ENCODE measurements around the gene CD33. TPM values are rescaled to one million over a fixed set of nuclear protein-coding genes. Genes with fewer than 3 reads are reported as not detected.
"Not testable (repeated sequence)": the region's sequence is repeated elsewhere in the genome, so short reads cannot be mapped to it uniquely, and the experiment has no call there.

CD33 gene
- total RNA-seq, result 32.0 TPM
- long read RNA-seq, transcript CD33-201 (7 exons, 1,444 nt), result major isoform, 9 of 26 reads
- long read RNA-seq, partial matches to known transcripts, result 14 of 26 reads
- long read RNA-seq, other reads (novel, unspliced or antisense), result 3 of 26 reads

DNA sequence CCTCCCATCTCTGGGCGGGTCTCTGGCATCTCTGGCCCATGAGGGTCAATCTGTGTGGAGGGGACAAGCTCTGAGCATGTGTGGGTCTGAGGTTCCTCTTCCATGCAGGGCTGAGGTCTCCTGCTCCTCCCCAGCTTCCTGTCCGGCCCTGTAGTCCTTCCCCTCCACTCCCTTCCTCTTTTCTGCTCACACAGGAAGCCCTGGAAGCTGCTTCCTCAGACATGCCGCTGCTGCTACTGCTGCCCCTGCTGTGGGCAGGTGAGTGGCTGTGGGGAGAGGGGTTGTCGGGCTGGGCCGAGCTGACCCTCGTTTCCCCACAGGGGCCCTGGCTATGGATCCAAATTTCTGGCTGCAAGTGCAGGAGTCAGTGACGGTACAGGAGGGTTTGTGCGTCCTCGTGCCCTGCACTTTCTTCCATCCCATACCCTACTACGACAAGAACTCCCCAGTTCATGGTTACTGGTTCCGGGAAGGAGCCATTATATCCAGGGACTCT is at the start of gene CD33:
TSS of gene CD33 (plus strand) at position 183 of the 496 bp plus-strand sequence. CDS start at position 222, 39 bp downstream.
- Histone ChIP-seq H3K27ac (peak within 1 kb of the TSS; percentile 34), H3K4me3 (peak within 1 kb of the TSS; percentile 43)
- H3K36me3 ChIP-seq; H3K27me3 ChIP-seq (ENCODE audit: low read depth); intact Hi-C loops (cut with DNase I); H3K4me1 ChIP-seq; H3K9me3 ChIP-seq: not testable (repeated sequence)
- peak; percentile 67 for DNase-seq
- peak; percentile 83 to 93 for ATAC-seq

DNA sequence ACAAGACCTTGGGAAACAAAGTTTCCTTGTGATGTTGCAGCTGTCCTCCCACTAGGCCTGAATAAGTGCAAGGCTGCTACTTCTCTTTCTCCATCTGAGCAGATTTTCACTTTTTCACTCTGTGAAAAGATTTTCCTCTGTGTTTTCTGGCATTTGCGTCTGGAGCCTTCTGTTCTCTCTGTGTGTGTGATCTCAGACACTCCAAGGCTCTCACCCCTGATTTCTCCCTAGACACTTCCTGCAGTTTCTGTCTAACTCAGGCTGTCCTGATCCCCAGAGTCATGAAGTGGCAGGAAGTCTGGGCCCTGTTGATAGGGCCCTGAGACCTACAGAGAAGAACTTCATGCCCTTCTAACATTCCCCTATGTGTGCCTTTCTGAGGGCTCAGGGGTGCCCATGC is 45.6 kb upstream of the CD33 start:
- peaks cover 22% of the 10 kb centered on the region for H3K27me3 ChIP-seq (ENCODE audit: low read depth)
- TF ChIP-seq, protein P1, sequence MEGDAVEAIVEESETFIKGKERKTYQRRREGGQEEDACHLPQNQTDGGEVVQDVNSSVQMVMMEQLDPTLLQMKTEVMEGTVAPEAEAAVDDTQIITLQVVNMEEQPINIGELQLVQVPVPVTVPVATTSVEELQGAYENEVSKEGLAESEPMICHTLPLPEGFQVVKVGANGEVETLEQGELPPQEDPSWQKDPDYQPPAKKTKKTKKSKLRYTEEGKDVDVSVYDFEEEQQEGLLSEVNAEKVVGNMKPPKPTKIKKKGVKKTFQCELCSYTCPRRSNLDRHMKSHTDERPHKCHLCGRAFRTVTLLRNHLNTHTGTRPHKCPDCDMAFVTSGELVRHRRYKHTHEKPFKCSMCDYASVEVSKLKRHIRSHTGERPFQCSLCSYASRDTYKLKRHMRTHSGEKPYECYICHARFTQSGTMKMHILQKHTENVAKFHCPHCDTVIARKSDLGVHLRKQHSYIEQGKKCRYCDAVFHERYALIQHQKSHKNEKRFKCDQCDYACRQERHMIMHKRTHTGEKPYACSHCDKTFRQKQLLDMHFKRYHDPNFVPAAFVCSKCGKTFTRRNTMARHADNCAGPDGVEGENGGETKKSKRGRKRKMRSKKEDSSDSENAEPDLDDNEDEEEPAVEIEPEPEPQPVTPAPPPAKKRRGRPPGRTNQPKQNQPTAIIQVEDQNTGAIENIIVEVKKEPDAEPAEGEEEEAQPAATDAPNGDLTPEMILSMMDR (IDR thresholded peaks at IDR 0.05), result no peak
- ATAC-seq (no peak), DNase-seq (no peak)
- no peak overlapping the region for H3K4me3 ChIP-seq
- no peaks in the 10 kb centered on the region for H3K4me1 ChIP-seq
- no peaks in the 10 kb centered on the region for H3K36me3 ChIP-seq
- intact Hi-C loops (cut with DNase I), result no loop called here
- H3K27ac ChIP-seq, result no peak overlapping the region
- H3K9me3 ChIP-seq, result no peaks in the 10 kb centered on the region

GRCh38 chr19:51181377-51181912 is 43.4 kb upstream of the CD33 start:
- peaks cover 33% of the 10 kb centered on the region for H3K27me3 ChIP-seq (ENCODE audit: low read depth)
- no peaks in the 10 kb centered on the region for H3K36me3 ChIP-seq
- H3K9me3 ChIP-seq, result no peaks in the 10 kb centered on the region
- H3K4me1 ChIP-seq, result no peaks in the 10 kb centered on the region
- intact Hi-C loops (cut with DNase I), result no loop called here
- ATAC-seq (no peak), DNase-seq (no peak)
- TF ChIP-seq, protein P1 (IDR thresholded peaks at IDR 0.05), result no peak
- H3K4me3 ChIP-seq, result no peak overlapping the region
- H3K27ac ChIP-seq, result no peak overlapping the region

DNA sequence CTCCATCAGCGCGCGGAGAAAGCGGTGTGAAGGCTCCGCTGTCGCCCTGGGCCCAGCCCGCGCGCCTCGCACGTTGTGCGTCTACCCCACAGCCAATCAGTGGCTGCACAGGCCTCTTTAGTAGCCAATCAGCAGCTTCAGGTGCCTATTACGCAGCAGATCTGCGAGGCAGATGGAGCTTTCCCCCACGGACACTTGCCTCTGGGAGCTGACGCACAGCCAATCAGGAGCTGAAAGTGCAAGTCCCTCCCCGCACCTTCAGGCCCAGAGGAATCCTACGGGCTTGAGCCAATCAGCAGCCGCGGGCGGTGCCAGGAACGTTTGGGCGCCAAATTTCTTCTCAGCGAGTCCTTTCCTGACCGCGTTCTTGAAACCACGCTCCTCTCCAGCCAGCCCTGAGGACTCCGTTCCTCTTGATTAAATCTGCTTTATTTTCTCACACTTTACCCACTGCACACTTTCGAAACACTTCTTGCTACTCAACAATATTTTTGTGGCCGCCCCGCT is 42.9 kb upstream of the CD33 start:
- intact Hi-C loops (cut with DNase I), result no loop called here
- Histone ChIP-seq H3K27me3 (ENCODE audit: low read depth) (peaks cover 32% of the 10 kb centered on the region), H3K4me1 (no peaks in the 10 kb centered on the region), H3K27ac (no peak overlapping the region), H3K36me3 (no peaks in the 10 kb centered on the region), H3K4me3 (no peak overlapping the region), H3K9me3 (no peaks in the 10 kb centered on the region)
- no peak for ATAC-seq
- DNase-seq, result no peak
- TF ChIP-seq, protein P1 (IDR thresholded peaks at IDR 0.05), result no peak

DNA sequence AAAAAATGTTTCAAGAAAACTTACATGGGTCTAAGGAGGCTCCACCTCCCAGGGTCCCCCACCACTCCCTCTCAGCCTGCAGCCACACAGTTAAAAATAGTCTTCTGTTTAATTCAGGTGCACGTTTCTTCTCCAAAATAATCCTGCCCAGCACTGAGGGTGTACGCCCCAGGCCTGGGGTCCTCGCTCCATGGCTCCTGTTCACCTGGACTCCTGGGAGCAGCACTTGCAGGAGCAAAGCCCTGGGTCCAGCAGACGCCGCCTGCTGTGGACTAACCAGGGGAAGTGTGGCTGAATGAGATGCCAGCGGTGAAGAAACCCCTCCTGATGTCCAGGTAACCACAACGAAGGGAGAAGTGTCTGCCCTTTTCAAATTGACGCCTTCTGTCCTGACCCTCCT is 41.3 kb upstream of the CD33 start:
- Histone ChIP-seq H3K36me3 (no peaks in the 10 kb centered on the region), H3K4me1 (no peaks in the 10 kb centered on the region), H3K27me3 (ENCODE audit: low read depth) (peaks cover 28% of the 10 kb centered on the region), H3K9me3 (no peaks in the 10 kb centered on the region), H3K4me3 (no peak overlapping the region), H3K27ac (no peak overlapping the region)
- intact Hi-C loops (cut with DNase I), result no loop called here
- TF ChIP-seq, protein P1 (IDR thresholded peaks at IDR 0.05), result no peak
- DNase-seq (no peak), ATAC-seq (no peak)
